ENCODE data around the gene OASL.

The OASL gene

GRCh38 chr12:120996133-120996746, 42.8 kb downstream of the OASL start:
- H3K4me3 ChIP-seq (ENCODE audit: low read depth, low read length), result no peak overlapping the region
- no peak for TF ChIP-seq CTCF (IDR thresholded peaks at IDR 0.05; ENCODE audit: low read depth, low read length, missing control alignments)
- no peak for DNase-seq (ENCODE audit: low read depth)

GRCh38 chr12:120994589-120995337, 44.3 kb downstream of the OASL start:
- TF ChIP-seq CTCF (IDR thresholded peaks at IDR 0.05; ENCODE audit: low read depth, low read length, missing control alignments), result no peak
- DNase-seq (ENCODE audit: low read depth), result no peak
- no peak overlapping the region for H3K4me3 ChIP-seq (ENCODE audit: low read depth, low read length)

DNA sequence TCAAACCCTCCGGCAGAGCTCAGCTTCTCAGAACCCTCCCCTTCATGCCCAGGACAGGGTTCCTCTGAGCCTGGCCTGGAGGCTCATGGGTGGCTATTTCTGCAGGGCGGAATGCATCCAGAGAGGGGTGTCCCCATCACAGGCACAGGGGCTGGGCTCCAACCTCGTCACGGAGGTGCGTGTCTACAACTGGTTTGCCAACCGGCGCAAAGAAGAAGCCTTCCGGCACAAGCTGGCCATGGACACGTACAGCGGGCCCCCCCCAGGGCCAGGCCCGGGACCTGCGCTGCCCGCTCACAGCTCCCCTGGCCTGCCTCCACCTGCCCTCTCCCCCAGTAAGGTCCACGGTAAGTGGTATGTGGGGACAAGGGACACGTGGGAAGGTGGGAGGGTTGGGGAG, 45.0 kb downstream of the OASL start:
- TF ChIP-seq CTCF (IDR thresholded peaks at IDR 0.05; ENCODE audit: low read depth, low read length, missing control alignments), result no peak
- no peak for DNase-seq (ENCODE audit: low read depth)
- no peak overlapping the region for H3K4me3 ChIP-seq (ENCODE audit: low read depth, low read length)

GRCh38 chr12:120993496-120993895, 45.5 kb downstream of the OASL start:
- no peak overlapping the region for H3K4me3 ChIP-seq (ENCODE audit: low read depth, low read length)
- no peak for TF ChIP-seq CTCF (IDR thresholded peaks at IDR 0.05; ENCODE audit: low read depth, low read length, missing control alignments)
- DNase-seq (ENCODE audit: low read depth), result no peak

DNA sequence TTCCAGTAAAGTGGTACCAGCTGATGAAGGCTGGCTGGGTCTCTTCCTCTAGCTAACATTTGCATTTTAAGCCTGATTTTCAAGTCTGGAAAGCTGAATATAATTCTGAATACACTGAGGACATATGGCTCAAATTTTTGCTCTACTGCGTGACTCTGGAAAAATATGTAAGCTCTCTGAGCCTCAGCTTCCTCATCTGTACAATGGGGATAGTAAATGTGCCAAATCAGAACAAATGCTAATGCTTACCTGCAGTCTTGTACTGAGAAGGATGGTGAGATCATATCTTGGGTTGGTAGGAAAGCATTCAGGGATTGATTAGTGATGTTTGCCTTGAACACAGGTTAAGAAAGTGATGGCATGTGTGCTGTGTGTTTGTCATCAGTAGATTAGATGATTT, 46.1 kb downstream of the OASL start:
- DNase-seq (ENCODE audit: low read depth), result no peak
- no peak overlapping the region for H3K4me3 ChIP-seq (ENCODE audit: low read depth, low read length)
- TF ChIP-seq CTCF (IDR thresholded peaks at IDR 0.05; ENCODE audit: low read depth, low read length, missing control alignments), result no peak

GRCh38 chr12:120991965-120992364, 47.1 kb downstream of the OASL start:
- TF ChIP-seq CTCF (IDR thresholded peaks at IDR 0.05; ENCODE audit: low read depth, low read length, missing control alignments), result no peak
- no peak overlapping the region for H3K4me3 ChIP-seq (ENCODE audit: low read depth, low read length)
- DNase-seq (ENCODE audit: low read depth), result no peak

Measured in GM12864 (cell line).